ENCODE data around the gene AFAP1.

AFAP1 gene

GRCh38 chr4:7710576-7711306, 228.9 kb downstream of the AFAP1 start:
- DNase-seq: no peak

- DNase-seq: no peak
Measured at GRCh38 chr4:7710126-7710525, 229.5 kb downstream of the AFAP1 start.

GRCh38 chr4:7709431-7709830, 230.2 kb downstream of the AFAP1 start:
- DNase-seq: no peak

- no peak for DNase-seq
Measured at GRCh38 chr4:7708981-7709380, 230.7 kb downstream of the AFAP1 start.

All from activated naive CD4-positive, alpha-beta T cell treated with Interleukin-2 at 50 U/mL for 16 hours (primary cell).